Caco-2 (cell line): ENCODE data around the gene COX11. TPM values are rescaled to one million over a fixed set of nuclear protein-coding genes. Genes with fewer than 3 reads are reported as not detected.

Experiments
- BruUV-seq: library from RNA; stranded (reverse); fragments of 400-500 nt; replicated peaks from 2 replicates; lab custom pipeline; 2021; lab: Mats Ljungman, UMichigan
- CTCF ChIA-PET: fragments of 300-600 bp; sonication (Branson Sonifier 250); formaldehyde crosslinking; loops from one replicate; lab custom pipeline; 2022; ENCODE audit warnings: antibody characterized with exemption; lab: Charles Lee
- POLR2A ChIA-PET: fragments of 300-600 bp; sonication (Branson Sonifier 250); formaldehyde crosslinking; loops from one replicate; lab custom pipeline; 2022; ENCODE audit warnings: antibody characterized with exemption; lab: Charles Lee
- DNase-seq, 2 experiments: peaks; one replicate each; pipeline versions ENCODE4 v3.0.0 to v3.0.0-alpha.2; 2020 to 2022
- H3K27me3 ChIP-seq: replicated peaks from 2 replicates; pipeline ENCODE4 v1.6.0; 2011; ENCODE audit warnings: low read length; ENCODE audit not compliant: control insufficient read depth, insufficient read depth
- H3K36me3 ChIP-seq: 2 replicates; pipeline ENCODE4 v1.5.1; 2011; ENCODE audit warnings: low read length; ENCODE audit not compliant: control insufficient read depth, insufficient read depth
- H3K4me1 ChIP-seq: fragments of 250-450 bp; sonication (Bioruptor Pico); 2 replicates; pipeline ENCODE4 v1.5.1; 2020; ENCODE audit warnings: mild to moderate bottlenecking
- H3K4me3 ChIP-seq: 2 replicates; pipeline ENCODE4 v1.5.1; 2011; ENCODE audit warnings: low read depth, mild to moderate bottlenecking, control low read depth, low read length
- H3K9me3 ChIP-seq: fragments of 250-450 bp; sonication (Bioruptor Pico); 2 replicates; pipeline ENCODE4 v1.5.1; 2020; ENCODE audit warnings: mild to moderate bottlenecking, moderate library complexity
- H3K27ac Mint-ChIP-seq: one replicate; pipeline ENCODE4 v1.8.0; 2022; ENCODE audit warnings: mixed read lengths; ENCODE audit not compliant: unreplicated experiment
- H3K27me3 Mint-ChIP-seq: one replicate; pipeline ENCODE4 v1.8.0; 2022; ENCODE audit warnings: mixed read lengths; ENCODE audit not compliant: insufficient read depth, unreplicated experiment
- H3K36me3 Mint-ChIP-seq: one replicate; pipeline ENCODE4 v1.8.0; 2022; ENCODE audit warnings: mild to moderate bottlenecking, mixed read lengths; ENCODE audit not compliant: insufficient read depth, unreplicated experiment
- H3K4me1 Mint-ChIP-seq: one replicate; pipeline ENCODE4 v1.8.0; 2022; ENCODE audit warnings: low read depth, mixed read lengths; ENCODE audit not compliant: unreplicated experiment
- H3K4me3 Mint-ChIP-seq: one replicate; pipeline ENCODE4 v1.8.0; 2022; ENCODE audit warnings: mild to moderate bottlenecking, moderate library complexity, mixed read lengths; ENCODE audit not compliant: unreplicated experiment
- H3K9me3 Mint-ChIP-seq: one replicate; pipeline ENCODE4 v1.8.0; 2022; ENCODE audit warnings: mixed read lengths; ENCODE audit not compliant: unreplicated experiment
- CTCF ChIP-seq, 2 experiments: fragments of 200-600 bp in 1 of 2; IDR thresholded peaks; 1 replicate in 1 of 2; 2 replicates in 1 of 2; pipeline versions ENCODE4 v1.5.1 to v1.8.0; 2011 to 2022; ENCODE audit warnings: antibody characterized with exemption in 1 of 2, control low read depth in 1 of 2, inconsistent platforms in 1 of 2, low read depth in 1 of 2, low read length in 1 of 2, mild to moderate bottlenecking in 1 of 2, moderate library complexity in 1 of 2; ENCODE audit not compliant: insufficient read depth in 1 of 2, severe bottlenecking in 1 of 2, unreplicated experiment in 1 of 2
- intact Hi-C: fragments of 100-400 bp; cut with micrococcal nuclease; formaldehyde crosslinking; loops from one replicate; pipeline ENCODE4 v1.10.0; 2022; ENCODE audit not compliant: unreplicated experiment
- total RNA-seq: library from RNA; stranded (reverse); gene quantifications from 2 replicates; pipeline ENCODE4 v1.2.3, GENCODE V29; 2022

COX11 gene
- total RNA-seq, 1 experiment from 2014 or later: 77.6 TPM

- H3K4me3 ChIP-seq: no peak overlapping the region
- intact Hi-C loops: no loop called here
- no peaks in the 10 kb centered on the region for H3K27me3 ChIP-seq
- no peak for DNase-seq
- no peaks in the 10 kb centered on the region for H3K36me3 ChIP-seq
- no peaks in the 10 kb centered on the region for H3K4me1 ChIP-seq
- ChIA-PET CTCF (no interaction called here), POLR2A (no interaction called here)
- peaks cover 6% of the 10 kb centered on the region for H3K36me3 Mint-ChIP-seq
- no peak overlapping the region for H3K4me3 Mint-ChIP-seq
- H3K9me3 Mint-ChIP-seq: no peaks in the 10 kb centered on the region
- no peaks in the 10 kb centered on the region for H3K27me3 Mint-ChIP-seq
- H3K27ac Mint-ChIP-seq: no peak overlapping the region
- H3K9me3 ChIP-seq: no peaks in the 10 kb centered on the region
- no peaks in the 10 kb centered on the region for H3K4me1 Mint-ChIP-seq
- BruUV-seq: no TSS peak
- no peak for TF ChIP-seq CTCF (IDR thresholded peaks at IDR 0.05; ENCODE audit: insufficient read depth in 1 of 2, low read depth in 1 of 2, low read length in 1 of 2, severe bottlenecking in 1 of 2, unreplicated experiment in 1 of 2)
Measured at GRCh38 chr17:54941285-54941684, 27.2 kb downstream of the COX11 start.

GRCh38 chr17:54937426-54937825 is 31.0 kb downstream of the COX11 start:
- no peaks in the 10 kb centered on the region for H3K27me3 Mint-ChIP-seq
- POLR2A ChIA-PET: no interaction called here
- no peaks in the 10 kb centered on the region for H3K9me3 ChIP-seq
- H3K27me3 ChIP-seq: no peaks in the 10 kb centered on the region
- no TSS peak for BruUV-seq
- H3K4me1 ChIP-seq: peaks cover 9% of the 10 kb centered on the region
- H3K27ac Mint-ChIP-seq: no peak overlapping the region
- no peaks in the 10 kb centered on the region for H3K9me3 Mint-ChIP-seq
- TF ChIP-seq CTCF (IDR thresholded peaks at IDR 0.05; ENCODE audit: insufficient read depth in 1 of 2, low read depth in 1 of 2, low read length in 1 of 2, severe bottlenecking in 1 of 2, unreplicated experiment in 1 of 2): no peak
- H3K4me3 ChIP-seq: no peak overlapping the region
- peaks cover 17% of the 10 kb centered on the region for H3K36me3 Mint-ChIP-seq
- no peak for DNase-seq
- CTCF ChIA-PET: no interaction called here
- H3K4me1 Mint-ChIP-seq: peaks cover 11% of the 10 kb centered on the region
- no peaks in the 10 kb centered on the region; the same call in 1 of the 2 replicates for H3K36me3 ChIP-seq
- intact Hi-C loops: no loop called here
- no peak overlapping the region for H3K4me3 Mint-ChIP-seq

GRCh38 chr17:54937018-54937417 is 31.4 kb downstream of the COX11 start:
- Mint-ChIP-seq H3K27me3 (no peaks in the 10 kb centered on the region), H3K36me3 (peaks cover 18% of the 10 kb centered on the region), H3K9me3 (no peaks in the 10 kb centered on the region), H3K4me1 (peaks cover 11% of the 10 kb centered on the region), H3K4me3 (no peak overlapping the region), H3K27ac (no peak overlapping the region)
- DNase-seq: no peak
- no peaks in the 10 kb centered on the region for H3K27me3 ChIP-seq
- H3K4me3 ChIP-seq: no peak overlapping the region
- ChIA-PET CTCF (no interaction called here), POLR2A (no interaction called here)
- BruUV-seq: no TSS peak
- no peaks in the 10 kb centered on the region; the same call in 1 of the 2 replicates for H3K36me3 ChIP-seq
- intact Hi-C loops: no loop called here
- peaks cover 9% of the 10 kb centered on the region for H3K4me1 ChIP-seq
- H3K9me3 ChIP-seq: no peaks in the 10 kb centered on the region
- no peak for TF ChIP-seq CTCF (IDR thresholded peaks at IDR 0.05; ENCODE audit: insufficient read depth in 1 of 2, low read depth in 1 of 2, low read length in 1 of 2, severe bottlenecking in 1 of 2, unreplicated experiment in 1 of 2)
